ENCODE measurements around the gene PDSS2.

Gene PDSS2

GRCh38 chr6:107267634-107268033 is 191.7 kb downstream of the PDSS2 start:
- DNase-seq (ENCODE audit: low spot score), result no peak

DNA sequence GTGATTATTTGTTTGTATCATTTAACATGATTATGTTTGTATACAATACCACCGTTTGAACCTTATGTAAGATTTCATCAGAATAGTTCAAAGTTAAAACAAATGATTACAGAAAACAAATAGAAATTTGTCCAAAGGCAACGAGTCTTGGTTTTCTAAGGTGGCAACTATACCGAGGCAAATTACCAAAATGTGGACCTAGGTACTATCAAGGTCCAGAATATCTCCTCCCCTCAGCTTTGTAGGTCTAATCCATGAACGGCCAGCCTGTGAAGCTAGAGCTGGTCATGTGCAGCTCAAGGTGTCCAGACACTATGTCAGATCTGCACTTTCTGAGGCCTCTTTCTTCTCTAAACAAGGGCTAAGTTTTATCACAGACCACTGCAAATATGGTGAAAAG is 192.4 kb downstream of the PDSS2 start:
- no peak for DNase-seq (ENCODE audit: low spot score)

DNA sequence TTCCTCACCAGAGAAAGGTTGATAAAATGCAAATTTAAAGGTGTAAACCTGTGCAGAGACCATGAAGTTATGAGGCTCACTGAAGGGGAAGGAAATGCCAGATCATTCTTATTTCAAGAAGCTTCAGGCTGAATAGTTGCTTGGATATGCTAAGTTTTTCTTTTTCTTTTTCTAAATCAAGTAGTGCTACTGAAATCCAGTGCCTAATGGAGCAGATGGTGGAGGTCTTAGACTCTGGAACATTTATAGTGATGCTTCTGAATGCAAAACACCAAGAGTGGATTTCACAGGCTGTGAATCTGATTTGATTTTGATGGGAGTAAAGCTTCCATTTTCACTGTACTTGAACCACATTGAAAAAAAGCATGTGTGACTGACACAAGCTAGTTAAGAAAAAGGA is 192.8 kb downstream of the PDSS2 start:
- DNase-seq (ENCODE audit: low spot score), result no peak

GRCh38 chr6:107264357-107264840 is 195.0 kb downstream of the PDSS2 start:
- peak; percentile 8 for DNase-seq (ENCODE audit: low spot score)

- no peak for DNase-seq (ENCODE audit: low spot score)
Observed at GRCh38 chr6:107259951-107260350, 199.4 kb downstream of the PDSS2 start.

GRCh38 chr6:107248147-107248546 is 211.2 kb downstream of the PDSS2 start:
- no peak for DNase-seq (ENCODE audit: low spot score)

- no peak for DNase-seq (ENCODE audit: low spot score)
Observed at GRCh38 chr6:107246972-107247615, 212.3 kb downstream of the PDSS2 start.

GRCh38 chr6:107246249-107246971 is 213.0 kb downstream of the PDSS2 start:
- DNase-seq (ENCODE audit: low spot score), result no peak

GRCh38 chr6:107244742-107245480 is 214.5 kb downstream of the PDSS2 start:
- DNase-seq (ENCODE audit: low spot score), result no peak

DNA sequence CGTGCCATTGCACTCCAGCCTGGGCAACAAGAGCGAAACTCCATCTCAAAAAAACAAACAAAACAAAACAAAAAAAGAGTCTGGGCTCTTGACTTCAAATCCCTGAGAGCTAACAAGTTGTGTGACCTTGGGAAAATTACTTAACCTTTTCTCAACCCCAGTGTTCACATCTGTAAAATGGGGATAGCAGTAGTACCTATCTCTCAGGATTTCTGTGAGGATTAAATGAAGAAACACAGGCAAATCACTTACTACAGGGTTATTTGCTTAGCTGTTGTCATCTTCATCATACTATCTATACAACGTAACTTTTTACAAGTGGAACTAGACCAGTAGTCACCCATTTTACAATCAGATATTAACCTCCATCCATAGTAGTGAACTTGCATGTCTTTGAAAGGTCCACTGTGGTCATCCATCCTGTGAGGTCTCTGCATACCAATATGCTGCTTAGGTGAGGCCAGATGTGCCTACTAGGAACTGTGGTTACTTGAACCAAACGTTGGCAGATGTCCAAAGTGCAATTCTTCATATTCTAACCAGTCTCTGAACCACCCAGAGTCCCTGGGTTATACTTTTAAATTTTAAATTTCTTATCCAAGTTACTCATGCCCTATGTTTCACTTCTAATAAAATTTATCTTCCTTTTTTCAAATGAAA is 215.2 kb downstream of the PDSS2 start:
- no peak for DNase-seq (ENCODE audit: low spot score)

DNA sequence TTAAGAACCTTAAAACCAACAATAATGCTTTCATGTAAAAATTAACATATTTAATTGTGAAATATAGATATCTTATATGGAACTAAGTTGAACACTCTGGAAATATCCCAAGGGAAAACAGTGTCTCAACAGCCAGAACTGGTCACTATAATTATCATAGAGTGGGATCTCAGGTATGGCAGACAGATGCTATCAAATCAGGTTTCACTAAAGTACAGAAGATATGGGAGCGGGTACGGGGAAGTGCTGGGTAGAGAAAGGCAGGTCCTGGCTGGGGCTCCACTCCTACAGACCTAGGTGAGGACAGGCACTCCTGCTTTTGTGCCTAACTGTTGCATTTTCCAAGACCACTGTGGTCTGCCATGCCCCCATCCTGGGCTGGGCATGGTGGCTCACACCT is 215.9 kb downstream of the PDSS2 start:
- DNase-seq (ENCODE audit: low spot score), result no peak

DNA sequence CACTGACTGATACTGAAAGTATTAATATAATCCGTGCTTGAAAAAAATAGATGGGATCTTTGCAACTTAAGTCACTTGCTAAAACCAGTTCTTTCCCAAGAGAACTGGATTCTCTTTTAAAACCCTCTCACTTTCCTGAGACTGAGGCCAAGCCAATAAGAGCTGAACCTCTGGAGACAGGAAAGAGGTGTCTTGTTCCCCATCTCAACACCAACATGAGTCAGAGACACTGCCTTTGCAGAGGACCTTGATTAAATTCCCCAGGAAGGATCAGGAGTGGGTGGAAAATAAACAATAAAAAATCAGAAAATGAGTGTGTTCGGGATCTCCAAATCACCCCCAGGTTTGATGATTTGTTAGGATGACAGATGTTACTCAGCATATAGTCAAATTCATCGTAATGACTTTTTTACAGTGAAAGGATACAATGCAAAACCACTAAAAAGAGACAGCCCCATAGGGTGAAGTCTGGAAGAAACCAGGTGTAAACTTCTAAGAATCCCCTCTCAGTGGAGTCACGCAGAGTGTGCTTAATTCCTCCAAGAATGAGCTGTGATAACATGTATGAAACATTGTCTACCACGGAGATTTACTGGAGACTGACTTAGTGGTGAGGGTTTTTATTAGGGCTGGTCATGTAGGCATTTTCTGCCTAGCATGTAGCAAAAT is 221.2 kb downstream of the PDSS2 start:
- DNase-seq (ENCODE audit: low spot score), result no peak

DNA sequence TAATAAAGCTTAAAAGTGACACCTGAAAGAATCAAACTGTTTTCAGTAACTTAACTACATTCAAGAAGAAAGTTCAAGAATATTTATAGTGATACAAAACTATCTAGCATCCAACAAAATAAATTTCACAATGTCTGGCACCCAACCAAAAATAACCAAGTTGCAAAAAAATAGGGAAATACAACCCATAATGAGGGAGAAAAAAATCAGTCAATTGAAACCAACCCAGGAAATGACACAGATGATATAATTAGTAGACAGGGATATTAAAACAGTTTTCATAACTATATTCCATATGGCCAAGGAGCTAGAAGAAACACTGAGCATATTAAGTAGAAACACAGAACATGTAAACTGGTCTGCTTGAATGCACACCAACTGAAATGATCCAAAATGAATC is 223.9 kb downstream of the PDSS2 start:
- no peak for DNase-seq (ENCODE audit: low spot score)

DNA sequence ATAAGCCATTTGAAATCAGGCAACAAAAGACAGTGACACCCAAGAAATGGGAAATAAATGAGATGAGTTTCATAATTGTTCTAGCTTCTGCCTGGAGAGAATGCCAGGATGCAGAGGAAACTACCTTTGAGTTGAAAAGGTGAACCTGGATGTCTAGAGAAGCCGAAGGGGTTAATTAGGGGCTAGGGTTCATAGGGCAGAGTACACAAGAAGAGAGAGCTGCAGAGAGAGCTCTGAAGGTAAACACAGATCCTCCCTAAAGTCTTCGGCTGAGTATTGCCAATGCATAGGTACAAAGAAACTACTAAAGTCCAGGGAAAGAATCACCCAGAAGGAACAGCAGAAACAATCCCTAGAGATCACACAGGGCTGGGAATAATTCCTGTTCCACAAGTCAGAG is 224.4 kb downstream of the PDSS2 start:
- no peak for DNase-seq (ENCODE audit: low spot score)

DNA sequence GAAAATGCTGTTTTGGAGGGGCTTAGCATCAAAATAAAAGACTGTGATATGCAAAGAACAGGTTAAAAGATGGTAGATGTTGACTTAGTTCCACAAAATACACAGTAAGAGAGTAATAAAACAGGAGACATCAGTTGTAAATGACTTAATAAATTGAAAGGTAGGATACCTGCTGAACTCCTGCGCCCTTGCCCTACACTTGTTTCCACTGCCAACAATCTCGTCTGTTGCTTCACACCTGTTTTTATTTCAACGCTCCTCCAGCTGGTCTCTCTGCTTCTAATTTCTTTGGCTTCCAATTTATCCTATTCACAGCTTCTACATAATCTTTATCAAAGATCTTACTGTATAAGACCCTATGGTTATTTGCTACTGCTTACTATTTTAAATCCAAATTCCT is 228.1 kb downstream of the PDSS2 start:
- no peak for DNase-seq (ENCODE audit: low spot score)

GRCh38 chr6:107230448-107230847 is 228.9 kb downstream of the PDSS2 start:
- no peak for DNase-seq (ENCODE audit: low spot score)

- DNase-seq (ENCODE audit: low spot score), result no peak
Observed at GRCh38 chr6:107230024-107230423, 229.3 kb downstream of the PDSS2 start.

DNA sequence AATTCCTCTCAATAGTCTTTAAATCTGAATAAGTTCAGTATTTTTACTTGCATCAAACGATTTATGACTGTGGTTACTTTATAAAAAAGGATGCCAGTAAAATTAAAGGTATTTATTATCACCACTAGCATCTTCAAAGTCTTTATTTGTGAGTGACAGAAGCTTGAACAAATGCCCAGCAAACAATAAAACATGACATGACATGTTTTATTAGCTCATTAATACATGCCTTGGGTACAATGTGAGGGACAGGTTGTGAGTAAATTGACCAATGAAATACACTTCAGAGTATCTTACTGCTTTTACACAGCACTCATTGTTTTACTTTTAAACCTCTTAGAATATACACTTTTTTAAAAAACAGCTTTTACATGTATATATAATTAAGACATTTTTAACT is 230.6 kb downstream of the PDSS2 start:
- DNase-seq (ENCODE audit: low spot score), result peak; percentile 36

- no peak for DNase-seq (ENCODE audit: low spot score)
Observed at GRCh38 chr6:107221519-107221918, 237.8 kb downstream of the PDSS2 start.

GRCh38 chr6:107219851-107220250 is 239.5 kb downstream of the PDSS2 start:
- no peak for DNase-seq (ENCODE audit: low spot score)

GRCh38 chr6:107218142-107218541 is 241.2 kb downstream of the PDSS2 start:
- DNase-seq (ENCODE audit: low spot score), result no peak

GRCh38 chr6:107217248-107217647 is 242.1 kb downstream of the PDSS2 start:
- DNase-seq (ENCODE audit: low spot score), result no peak
